GM10248 (cell line): Measurements from ENCODE around the gene SYNC.

Experiments
- CTCF ChIA-PET: fragments of 300-600 bp; sonication (Branson Sonifier 250); formaldehyde crosslinking; extraction: SDS; loops from one replicate; lab custom pipeline; 2021; ENCODE audit warnings: antibody characterized with exemption; lab: Yijun Ruan, JAX
- POLR2A ChIA-PET: fragments of 350-650 bp; sonication (Branson Sonifier 250); formaldehyde crosslinking; extraction: SDS; loops from one replicate; lab custom pipeline; 2020; ENCODE audit warnings: antibody characterized with exemption; lab: Yijun Ruan, JAX
- DNase-seq: peaks from one replicate; pipeline ENCODE4 v3.0.0; 2012; ENCODE audit errors: extremely low spot score
- TF ChIP-seq, protein P1 (sequence below): IDR thresholded peaks from 2 replicates; pipeline ENCODE4 v1.5.1; 2012; ENCODE audit warnings: mild to moderate bottlenecking, low read depth; ENCODE audit errors: extremely low read depth, missing control alignments, control extremely low read depth

SYNC gene

DNA sequence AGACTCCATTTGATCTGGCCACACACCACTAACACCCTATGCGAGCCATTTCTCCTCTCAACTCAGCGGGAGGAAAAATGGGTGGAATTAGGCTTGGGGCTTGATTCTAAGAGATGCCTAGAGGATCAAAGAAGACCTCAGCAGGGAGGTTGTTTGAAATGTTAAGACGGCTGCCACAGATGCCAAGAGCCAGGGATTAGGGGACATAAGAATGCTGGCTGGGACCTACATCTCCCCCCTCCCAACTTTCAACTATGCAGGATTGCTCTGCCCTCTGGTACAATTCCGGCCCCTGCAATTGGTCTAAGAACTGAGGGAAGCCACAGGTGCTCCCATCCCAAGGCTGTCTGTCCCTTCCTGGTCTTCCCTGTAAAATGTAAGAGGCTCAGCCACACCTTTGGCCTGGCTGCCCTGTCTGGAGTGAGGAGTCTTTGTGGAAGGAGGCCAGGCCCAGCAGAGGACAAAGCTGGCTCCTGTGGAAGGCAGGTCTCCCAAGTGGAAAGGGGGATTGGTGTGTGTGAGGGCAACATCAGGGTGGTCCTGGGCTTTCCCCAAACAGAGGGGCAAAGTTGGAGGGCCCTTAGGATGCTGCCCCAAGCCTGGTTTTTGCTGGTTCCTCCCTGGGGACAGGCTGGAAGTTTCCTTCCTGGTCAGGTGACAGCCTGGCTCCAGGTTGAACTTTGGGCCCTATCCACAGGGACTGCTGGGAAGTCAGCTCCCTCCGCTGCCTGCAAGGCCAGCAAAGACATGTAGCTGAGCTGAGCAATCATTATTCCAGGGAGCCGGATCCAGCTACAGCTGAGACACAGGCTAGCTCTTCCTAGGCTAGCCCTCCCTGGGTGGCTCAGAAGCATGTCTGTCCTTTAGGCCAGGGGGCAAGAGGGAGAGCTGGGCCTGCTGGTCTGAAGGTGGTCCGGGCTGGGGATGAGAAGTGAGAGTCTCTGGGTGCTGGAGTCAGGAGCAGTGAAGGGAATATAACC lies 34.5 kb upstream of the SYNC start:
- POLR2A ChIA-PET: no interaction called here
- TF ChIP-seq, protein P1, sequence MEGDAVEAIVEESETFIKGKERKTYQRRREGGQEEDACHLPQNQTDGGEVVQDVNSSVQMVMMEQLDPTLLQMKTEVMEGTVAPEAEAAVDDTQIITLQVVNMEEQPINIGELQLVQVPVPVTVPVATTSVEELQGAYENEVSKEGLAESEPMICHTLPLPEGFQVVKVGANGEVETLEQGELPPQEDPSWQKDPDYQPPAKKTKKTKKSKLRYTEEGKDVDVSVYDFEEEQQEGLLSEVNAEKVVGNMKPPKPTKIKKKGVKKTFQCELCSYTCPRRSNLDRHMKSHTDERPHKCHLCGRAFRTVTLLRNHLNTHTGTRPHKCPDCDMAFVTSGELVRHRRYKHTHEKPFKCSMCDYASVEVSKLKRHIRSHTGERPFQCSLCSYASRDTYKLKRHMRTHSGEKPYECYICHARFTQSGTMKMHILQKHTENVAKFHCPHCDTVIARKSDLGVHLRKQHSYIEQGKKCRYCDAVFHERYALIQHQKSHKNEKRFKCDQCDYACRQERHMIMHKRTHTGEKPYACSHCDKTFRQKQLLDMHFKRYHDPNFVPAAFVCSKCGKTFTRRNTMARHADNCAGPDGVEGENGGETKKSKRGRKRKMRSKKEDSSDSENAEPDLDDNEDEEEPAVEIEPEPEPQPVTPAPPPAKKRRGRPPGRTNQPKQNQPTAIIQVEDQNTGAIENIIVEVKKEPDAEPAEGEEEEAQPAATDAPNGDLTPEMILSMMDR: no peak
- no peak for DNase-seq
- CTCF ChIA-PET: interaction anchor here (1.2 to 1.3 kb wide), 2 partner anchors 25 to 36 kb away, joined by 3 to 4 read pairs; no protein-coding TSS in a partner anchor

DNA sequence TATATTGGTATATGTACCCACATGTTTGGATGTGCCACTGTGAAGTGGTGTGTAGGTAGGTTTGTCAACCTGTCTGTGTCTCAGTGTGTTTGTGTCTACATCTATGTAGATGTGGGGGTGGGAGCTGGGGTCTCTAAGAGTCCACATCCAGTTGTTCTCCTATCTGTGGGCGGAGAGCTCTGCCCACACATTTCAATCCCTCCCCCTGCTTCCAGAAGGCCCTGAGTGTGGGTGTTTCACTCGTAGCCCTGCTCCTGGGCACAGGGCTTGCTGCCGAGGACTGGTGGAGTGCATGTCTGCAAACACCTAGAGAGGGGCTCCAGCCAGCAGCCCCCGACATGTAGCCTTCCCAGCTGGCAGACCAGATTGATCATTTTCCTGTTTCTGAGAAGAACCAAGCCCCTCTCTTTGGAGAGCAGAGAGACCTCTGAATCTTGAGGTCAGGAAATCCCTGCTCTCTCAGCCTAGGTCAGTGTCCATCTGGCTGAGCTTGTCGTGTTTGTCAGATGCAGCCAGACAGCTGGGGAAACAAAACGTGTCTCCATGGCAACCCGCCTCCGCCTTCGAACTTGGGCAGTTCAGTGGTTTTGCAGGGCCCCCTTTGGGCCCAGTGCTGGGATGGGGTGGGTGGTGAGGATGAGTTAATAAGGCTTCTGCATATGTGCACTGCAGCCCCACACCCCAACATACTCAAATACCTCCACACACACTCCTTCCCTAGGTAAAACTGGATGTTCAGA lies 31.2 kb upstream of the SYNC start:
- ChIA-PET POLR2A (no interaction called here), CTCF (interaction anchor here (1.0 to 3.6 kb wide), 4 partner anchors 9 to 39 kb away, joined by 3 to 21 read pairs (median 6); no protein-coding TSS in a partner anchor)
- peak; percentile 56 for DNase-seq

DNA sequence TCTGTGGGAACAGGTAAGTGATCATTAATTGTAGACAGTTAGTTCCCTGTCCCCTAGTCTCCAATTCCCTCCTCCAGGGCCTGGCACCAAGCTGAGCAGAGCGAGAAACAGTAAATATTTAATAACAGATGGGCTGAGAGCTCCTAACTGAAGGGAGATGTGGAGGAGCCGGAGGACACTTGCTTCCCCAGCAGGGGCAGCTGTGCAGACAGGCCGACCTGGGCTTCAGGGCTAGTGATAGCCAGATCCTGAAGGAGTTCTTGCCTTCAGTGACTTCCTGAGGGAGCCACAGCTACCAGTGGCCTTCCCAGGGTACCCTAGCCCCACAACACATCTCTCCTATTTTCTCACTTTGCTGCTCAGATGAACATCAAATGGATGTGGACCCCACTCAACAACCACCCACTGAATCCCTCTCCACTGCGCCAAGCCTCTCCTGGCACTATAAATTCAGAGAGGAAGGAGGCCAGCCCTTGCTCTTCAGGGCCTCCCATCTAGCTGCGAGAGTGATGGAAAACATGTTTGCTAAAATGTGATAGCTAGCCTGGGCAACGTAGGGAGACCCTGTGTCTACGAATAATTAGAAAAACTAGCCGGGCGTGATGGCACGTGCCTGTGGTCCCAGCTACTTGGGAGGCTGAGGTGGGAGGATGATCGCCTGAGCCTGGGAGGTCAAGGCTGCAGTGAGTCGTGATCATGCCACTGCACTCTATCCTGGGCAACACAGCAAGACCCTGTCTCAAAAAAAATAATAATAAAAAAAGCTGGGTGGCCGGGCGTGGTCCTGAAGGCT lies 26.9 kb upstream of the SYNC start:
- no peak for DNase-seq
- POLR2A ChIA-PET: interaction anchor here (1.1 kb wide), 1 partner anchor 394 kb away, joined by 4 read pairs; the partner anchor contains the start of gene MARCKSL1
- CTCF ChIA-PET: interaction anchor here (0.7 to 5.5 kb wide), 6 partner anchors 10 to 329 kb away, joined by 3 to 55 read pairs (median 5); no protein-coding TSS in a partner anchor
- TF ChIP-seq, protein P1: no peak

More for the DNA sequence above, 31.2 kb upstream of the SYNC start:
- TF ChIP-seq, protein P1: no peak

DNA sequence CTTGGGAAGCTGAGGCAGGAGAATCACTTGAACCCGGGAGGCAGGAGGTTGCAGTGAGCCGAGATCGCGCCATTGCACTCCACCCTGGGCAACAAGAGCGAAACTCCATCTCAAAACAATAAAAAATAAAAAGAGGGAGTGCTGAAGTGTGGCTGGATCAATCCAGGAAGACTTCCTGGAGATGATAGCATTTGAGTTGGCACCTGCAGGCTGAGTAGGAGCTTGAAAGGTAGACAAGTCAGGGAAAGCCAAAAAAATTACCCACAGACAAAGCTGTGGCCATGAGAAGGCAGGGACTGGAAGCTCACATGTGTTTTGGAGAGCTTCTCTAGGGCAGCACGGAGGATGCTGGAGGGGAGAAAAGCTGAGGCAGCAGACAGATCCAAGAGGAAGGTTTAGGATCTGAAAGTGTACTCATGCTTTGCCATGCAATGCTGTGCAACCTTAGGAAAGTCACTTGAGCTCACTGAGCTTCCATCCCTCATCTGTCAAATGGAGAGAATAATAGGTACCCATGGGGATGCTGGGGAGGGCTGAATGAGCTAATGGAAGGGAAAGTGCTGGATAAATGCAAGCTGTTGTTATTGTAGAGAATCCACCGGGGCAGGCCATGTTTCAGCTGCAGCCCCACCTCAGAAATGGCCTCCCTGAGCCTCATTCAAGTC lies 26.0 kb upstream of the SYNC start:
- TF ChIP-seq, protein P1: no peak

DNA sequence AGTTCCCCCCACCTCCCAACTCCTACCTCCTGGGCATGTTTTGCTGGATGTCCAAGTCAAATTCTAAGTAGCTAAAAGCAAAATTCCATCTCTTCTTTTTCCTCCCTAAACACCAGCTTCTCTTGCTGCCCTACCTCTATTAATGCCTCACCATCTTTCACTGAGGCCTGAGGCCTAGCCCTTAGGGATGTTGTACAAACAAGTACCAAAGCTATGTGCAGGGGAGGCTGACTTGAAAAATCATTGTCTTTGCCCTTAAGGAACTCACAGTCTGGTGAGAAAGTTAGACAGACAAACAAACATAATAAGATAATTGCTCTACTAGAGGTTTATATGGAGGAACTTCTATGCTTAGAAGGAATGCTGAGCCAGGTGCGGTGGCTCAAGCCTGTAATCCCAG lies 25.3 kb upstream of the SYNC start:
- CTCF ChIA-PET: interaction anchor here (1.0 to 5.5 kb wide), 5 partner anchors 13 to 328 kb away, joined by 3 to 55 read pairs (median 3); no protein-coding TSS in a partner anchor
- POLR2A ChIA-PET: no interaction called here
- DNase-seq: no peak
- TF ChIP-seq, protein P1: no peak

More for the DNA sequence above, 26.0 kb upstream of the SYNC start:
- ChIA-PET CTCF (interaction anchor here (1.0 to 5.5 kb wide), 7 partner anchors 11 to 328 kb away, joined by 3 to 55 read pairs (median 5); no protein-coding TSS in a partner anchor), POLR2A (no interaction called here)
- no peak for DNase-seq
